ENCODE measurements around the gene ZFP36L2.

DNA sequence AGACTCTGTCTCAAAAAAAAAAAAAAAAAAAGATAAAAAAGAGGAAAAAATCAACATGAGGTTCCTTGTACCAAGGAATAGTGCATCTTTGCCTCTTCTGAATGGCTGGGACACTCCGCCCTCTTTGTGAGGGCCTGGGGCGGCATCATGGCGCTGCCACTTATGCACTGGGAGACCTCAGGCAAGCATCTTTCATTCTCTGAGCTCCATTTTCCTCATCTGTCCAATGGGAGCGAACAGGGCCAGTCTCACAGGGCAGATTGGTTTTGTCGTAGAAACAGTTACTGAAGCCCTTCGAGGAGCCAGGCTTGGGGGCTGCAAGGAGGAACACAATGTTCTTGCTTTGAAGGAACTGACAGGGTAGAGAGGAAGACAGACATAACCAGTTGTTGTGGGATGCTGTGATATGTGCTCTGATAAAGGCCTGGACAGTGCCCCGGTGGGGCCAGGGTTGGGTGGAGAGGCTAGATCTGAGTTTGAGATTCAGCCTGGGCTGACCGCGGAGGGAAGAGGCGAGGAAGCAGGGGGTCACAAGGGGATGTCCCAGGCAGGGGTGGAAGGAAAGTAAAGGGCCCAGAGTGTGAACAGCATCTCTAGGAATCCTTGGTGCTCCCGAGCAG, 14.1 kb downstream of the ZFP36L2 start:
- TF ChIP-seq EZH2 (IDR thresholded peaks at IDR 0.05; ENCODE audit: insufficient read depth, poor library complexity, severe bottlenecking) = no peak
- no peak for TF ChIP-seq EZH2phosphoT487 (IDR thresholded peaks at IDR 0.05; ENCODE audit: insufficient read depth, low read depth)

Data from GM23248 (cell line).